ENCODE data around the gene PDGFC.

PDGFC gene, protein sequence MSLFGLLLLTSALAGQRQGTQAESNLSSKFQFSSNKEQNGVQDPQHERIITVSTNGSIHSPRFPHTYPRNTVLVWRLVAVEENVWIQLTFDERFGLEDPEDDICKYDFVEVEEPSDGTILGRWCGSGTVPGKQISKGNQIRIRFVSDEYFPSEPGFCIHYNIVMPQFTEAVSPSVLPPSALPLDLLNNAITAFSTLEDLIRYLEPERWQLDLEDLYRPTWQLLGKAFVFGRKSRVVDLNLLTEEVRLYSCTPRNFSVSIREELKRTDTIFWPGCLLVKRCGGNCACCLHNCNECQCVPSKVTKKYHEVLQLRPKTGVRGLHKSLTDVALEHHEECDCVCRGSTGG

DNA sequence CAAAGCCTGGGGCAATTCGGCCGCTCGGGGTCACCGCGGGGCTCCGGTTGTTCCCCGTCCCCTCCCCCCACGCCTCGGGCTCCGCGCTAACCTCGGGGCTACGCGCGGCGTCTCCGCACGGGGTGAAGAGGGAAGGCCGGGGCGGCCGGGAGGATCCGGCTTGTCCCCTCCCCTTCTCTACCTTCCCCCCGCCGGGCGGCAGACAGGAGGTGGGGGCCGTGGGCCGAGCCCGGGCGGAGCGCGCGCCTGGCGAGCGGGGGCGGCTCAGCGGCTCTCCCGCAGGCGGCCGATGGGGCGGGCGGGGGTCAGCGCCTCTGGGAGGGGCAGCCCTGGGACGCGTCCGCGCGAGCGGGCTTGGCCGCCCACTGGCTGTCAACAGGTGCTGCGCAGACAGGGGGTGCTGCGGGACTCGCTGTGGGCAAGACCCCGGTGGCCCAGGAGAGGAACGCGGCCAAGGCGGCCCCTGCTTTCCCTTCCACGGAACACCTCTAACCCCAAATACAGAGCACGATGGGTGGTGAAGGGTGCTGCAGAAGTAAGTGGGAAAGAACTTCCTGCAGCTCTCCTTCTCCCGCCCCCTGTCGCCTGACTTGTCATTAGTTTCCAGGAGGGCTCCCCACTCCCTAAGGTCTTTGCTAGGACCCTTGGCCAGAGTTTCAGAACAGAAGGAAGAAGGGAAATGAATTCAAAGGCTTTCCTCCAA is at the start of gene PDGFC:
Gene PDGFC (minus strand): TSS at position 124 of the 703 bp plus-strand sequence. CDS start 896 bp downstream, outside the sequence.
- H3K27ac ChIP-seq (ENCODE audit: low read length) = no peak within 1 kb of the TSS
- H3K27me3 ChIP-seq (ENCODE audit: insufficient read depth, low read length) = peaks cover 35% of the 10 kb centered on the region
- H3K4me1 ChIP-seq (ENCODE audit: insufficient read depth, low read length) = peaks cover 16% of the 10 kb centered on the region; the same call in 1 of the 2 replicates
- H3K9ac ChIP-seq (ENCODE audit: low read depth, low read length) = peak within 1 kb of the TSS; percentile 65; the same call in 1 of the 2 replicates
- no peaks in the 10 kb centered on the region for H3K9me3 ChIP-seq (ENCODE audit: insufficient read depth, low read depth, low read length)
- H3K4me3 ChIP-seq (ENCODE audit: low read length) = peak within 1 kb of the TSS; percentile 75
- no peaks in the 10 kb centered on the region for H3K36me3 ChIP-seq (ENCODE audit: insufficient read depth, low read depth, low read length)

DNA sequence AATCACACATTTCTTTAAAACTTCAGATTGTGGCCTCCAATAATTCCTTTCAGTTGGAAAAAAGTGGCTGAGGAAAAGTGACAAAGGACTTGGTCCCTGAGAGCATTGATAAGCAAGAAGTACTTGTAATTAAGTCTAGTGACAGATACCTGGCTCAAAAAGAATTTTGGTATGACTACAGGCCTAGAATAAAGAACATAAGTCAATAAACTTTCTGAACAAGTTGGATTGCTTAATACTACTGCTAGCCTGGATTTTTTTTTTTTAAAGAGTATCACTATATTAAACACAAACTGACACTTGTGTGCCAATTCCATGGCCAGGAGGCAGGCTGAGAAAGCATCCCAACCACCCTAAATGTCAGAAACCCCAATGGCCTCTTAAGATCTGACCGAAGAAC is 49.3 kb upstream of the PDGFC start:
- Histone ChIP-seq H3K36me3 (ENCODE audit: insufficient read depth, low read depth, low read length) (no peaks in the 10 kb centered on the region), H3K27ac (ENCODE audit: low read length) (no peak overlapping the region), H3K27me3 (ENCODE audit: insufficient read depth, low read length) (no peaks in the 10 kb centered on the region), H3K4me1 (ENCODE audit: insufficient read depth, low read length) (no peaks in the 10 kb centered on the region), H3K4me3 (ENCODE audit: low read length) (no peak overlapping the region), H3K9me3 (ENCODE audit: insufficient read depth, low read depth, low read length) (no peaks in the 10 kb centered on the region), H3K9ac (ENCODE audit: low read depth, low read length) (no peak overlapping the region)

DNA sequence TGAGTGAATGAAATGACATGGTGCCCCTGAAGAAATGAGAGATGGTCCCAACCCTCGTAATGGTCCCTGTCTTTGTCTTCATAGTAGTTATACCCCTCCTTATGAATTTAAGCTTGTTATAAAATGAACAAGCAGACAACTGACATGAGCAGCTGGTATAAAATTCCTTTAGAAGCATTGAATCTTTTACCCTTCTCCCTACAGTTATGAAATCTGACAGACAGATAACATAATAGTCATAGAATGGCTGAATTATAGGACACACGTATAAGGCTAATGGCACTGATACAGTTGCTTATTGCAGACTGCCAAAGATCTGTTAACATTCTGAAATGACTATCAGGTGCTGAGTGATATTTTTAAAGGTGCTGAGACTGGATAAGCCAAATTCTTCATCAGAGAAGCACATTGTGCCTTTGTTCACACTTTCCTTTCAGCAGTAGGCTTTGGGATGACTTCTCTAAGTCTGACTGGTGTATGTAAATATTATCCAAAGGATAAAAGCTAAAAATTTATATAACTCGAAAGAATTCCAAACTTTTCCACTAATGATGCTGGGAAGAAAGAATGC is 47.4 kb upstream of the PDGFC start:
- Histone ChIP-seq H3K27ac (ENCODE audit: low read length) (no peak overlapping the region), H3K4me3 (ENCODE audit: low read length) (no peak overlapping the region), H3K9ac (ENCODE audit: low read depth, low read length) (no peak overlapping the region), H3K9me3 (ENCODE audit: insufficient read depth, low read depth, low read length) (no peaks in the 10 kb centered on the region), H3K4me1 (ENCODE audit: insufficient read depth, low read length) (peaks cover 10% of the 10 kb centered on the region), H3K27me3 (ENCODE audit: insufficient read depth, low read length) (no peaks in the 10 kb centered on the region), H3K36me3 (ENCODE audit: insufficient read depth, low read depth, low read length) (no peaks in the 10 kb centered on the region)

DNA sequence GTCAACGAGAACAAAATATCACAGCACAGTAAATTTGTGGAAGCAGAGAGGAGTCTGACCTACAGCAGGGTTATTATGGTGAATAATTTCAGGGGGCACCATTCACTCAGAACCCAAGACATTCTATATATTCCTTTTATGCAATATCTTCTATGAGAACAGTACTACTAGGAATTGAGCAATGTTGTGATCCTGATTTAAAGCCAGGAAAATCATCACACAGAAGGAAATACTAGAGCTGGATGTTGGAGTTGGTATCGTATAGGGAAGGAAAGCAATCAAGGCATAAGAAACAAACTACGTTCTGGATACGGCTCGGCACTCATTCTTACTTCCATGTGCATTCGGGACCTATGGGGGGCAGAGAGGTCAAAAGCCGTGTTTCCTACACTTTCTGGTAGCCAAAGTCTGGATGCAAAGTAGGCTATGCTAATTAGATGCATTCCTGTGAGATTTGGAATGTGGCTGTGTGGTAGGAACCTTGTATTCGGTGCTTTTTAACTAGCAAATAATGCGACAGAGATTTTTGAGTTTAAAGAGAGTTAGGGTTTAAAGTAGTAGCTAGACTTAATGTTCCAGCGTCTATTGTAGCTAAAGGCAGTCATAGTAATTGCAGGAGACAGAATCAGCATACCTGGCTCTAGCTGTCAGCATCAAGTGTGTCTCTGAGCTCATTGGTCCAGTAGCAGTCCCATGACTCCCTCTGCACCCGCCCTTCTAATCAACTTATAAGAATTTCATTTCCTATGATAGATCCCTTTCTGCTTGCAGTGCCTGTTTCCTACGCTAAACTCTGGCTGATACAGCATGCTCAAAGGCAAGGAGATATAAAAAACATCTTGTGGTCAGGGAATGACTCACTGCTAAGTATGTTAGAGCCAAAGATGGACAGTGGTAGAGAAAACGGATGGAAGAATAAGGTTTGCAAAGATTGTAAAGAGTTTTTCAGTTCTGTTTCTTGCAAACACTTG is 43.3 kb upstream of the PDGFC start:
- Histone ChIP-seq H3K27me3 (ENCODE audit: insufficient read depth, low read length) (no peaks in the 10 kb centered on the region), H3K27ac (ENCODE audit: low read length) (no peak overlapping the region), H3K9ac (ENCODE audit: low read depth, low read length) (no peak overlapping the region), H3K4me1 (ENCODE audit: insufficient read depth, low read length) (peaks cover 10% of the 10 kb centered on the region), H3K4me3 (ENCODE audit: low read length) (peak overlapping the region; percentile 39; the same call in 1 of the 2 replicates), H3K36me3 (ENCODE audit: insufficient read depth, low read depth, low read length) (no peaks in the 10 kb centered on the region), H3K9me3 (ENCODE audit: insufficient read depth, low read depth, low read length) (no peaks in the 10 kb centered on the region)

DNA sequence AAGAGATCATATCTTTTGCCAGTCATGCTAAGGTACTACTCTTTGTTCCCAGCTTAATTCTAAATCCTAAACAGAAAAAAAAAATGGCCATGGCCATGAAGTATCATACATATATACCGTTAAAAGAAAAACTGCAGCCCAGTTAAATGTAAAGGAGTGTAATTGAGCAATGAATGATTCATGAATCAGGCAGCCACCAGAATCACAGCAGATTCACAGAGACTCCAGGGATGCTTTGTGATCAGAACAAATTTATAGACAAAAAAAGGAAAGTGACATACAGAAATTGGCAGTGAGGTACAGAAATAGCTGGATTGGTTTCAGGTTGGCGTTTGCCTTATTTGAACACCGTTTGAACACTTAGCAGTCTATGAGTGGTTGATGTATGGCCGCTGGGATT is 42.1 kb upstream of the PDGFC start:
- H3K27ac ChIP-seq (ENCODE audit: low read length) = no peak overlapping the region
- H3K4me1 ChIP-seq (ENCODE audit: insufficient read depth, low read length) = peaks cover 10% of the 10 kb centered on the region
- no peak overlapping the region for H3K4me3 ChIP-seq (ENCODE audit: low read length)
- H3K9me3 ChIP-seq (ENCODE audit: insufficient read depth, low read depth, low read length) = no peaks in the 10 kb centered on the region
- H3K27me3 ChIP-seq (ENCODE audit: insufficient read depth, low read length) = no peaks in the 10 kb centered on the region
- no peaks in the 10 kb centered on the region for H3K36me3 ChIP-seq (ENCODE audit: insufficient read depth, low read depth, low read length)
- no peak overlapping the region for H3K9ac ChIP-seq (ENCODE audit: low read depth, low read length)

DNA sequence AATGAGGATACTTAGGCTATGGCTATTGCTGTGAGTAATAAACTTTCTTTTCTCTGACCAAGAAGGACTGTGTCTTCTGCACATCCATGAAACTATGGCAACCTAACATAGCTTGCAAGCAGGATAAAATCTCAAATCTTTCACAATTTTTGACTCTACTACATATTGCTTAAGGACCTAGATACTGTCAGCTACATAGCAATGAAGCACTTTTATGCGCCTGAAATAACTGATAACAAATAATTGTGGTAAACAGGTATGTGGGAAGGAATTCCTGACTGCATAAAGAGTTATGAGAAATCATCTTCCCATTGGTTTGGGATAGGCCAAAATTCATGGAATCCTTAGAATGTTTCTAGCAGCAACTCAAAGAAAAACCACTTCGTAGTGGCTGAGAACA is 41.2 kb upstream of the PDGFC start:
- Histone ChIP-seq H3K27me3 (ENCODE audit: insufficient read depth, low read length) (no peaks in the 10 kb centered on the region), H3K36me3 (ENCODE audit: insufficient read depth, low read depth, low read length) (no peaks in the 10 kb centered on the region), H3K4me1 (ENCODE audit: insufficient read depth, low read length) (peaks cover 10% of the 10 kb centered on the region), H3K27ac (ENCODE audit: low read length) (no peak overlapping the region), H3K9me3 (ENCODE audit: insufficient read depth, low read depth, low read length) (no peaks in the 10 kb centered on the region), H3K9ac (ENCODE audit: low read depth, low read length) (no peak overlapping the region), H3K4me3 (ENCODE audit: low read length) (no peak overlapping the region)

DNA sequence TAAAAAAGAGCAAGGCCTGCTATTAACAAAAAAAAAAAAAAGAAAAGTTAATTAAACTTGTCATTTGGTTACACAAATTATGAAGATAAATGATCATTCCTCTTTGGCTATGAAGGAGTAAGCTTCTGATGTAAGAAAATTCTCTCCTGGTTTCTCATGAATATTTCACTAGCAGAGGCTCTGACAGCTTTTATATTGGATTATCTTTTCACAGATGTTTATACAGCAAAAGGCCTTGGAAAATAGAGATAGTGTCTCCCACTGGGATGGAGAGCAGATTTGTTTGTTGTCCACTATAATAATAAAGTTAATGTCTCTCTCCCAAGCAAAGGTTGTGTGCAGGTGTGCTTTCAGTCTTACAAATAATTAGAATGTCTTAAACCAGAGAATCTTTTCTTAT is 40.7 kb upstream of the PDGFC start:
- no peaks in the 10 kb centered on the region for H3K36me3 ChIP-seq (ENCODE audit: insufficient read depth, low read depth, low read length)
- no peak overlapping the region for H3K27ac ChIP-seq (ENCODE audit: low read length)
- no peaks in the 10 kb centered on the region for H3K9me3 ChIP-seq (ENCODE audit: insufficient read depth, low read depth, low read length)
- no peak overlapping the region for H3K4me3 ChIP-seq (ENCODE audit: low read length)
- no peaks in the 10 kb centered on the region for H3K27me3 ChIP-seq (ENCODE audit: insufficient read depth, low read length)
- peaks cover 10% of the 10 kb centered on the region for H3K4me1 ChIP-seq (ENCODE audit: insufficient read depth, low read length)
- no peak overlapping the region for H3K9ac ChIP-seq (ENCODE audit: low read depth, low read length)

DNA sequence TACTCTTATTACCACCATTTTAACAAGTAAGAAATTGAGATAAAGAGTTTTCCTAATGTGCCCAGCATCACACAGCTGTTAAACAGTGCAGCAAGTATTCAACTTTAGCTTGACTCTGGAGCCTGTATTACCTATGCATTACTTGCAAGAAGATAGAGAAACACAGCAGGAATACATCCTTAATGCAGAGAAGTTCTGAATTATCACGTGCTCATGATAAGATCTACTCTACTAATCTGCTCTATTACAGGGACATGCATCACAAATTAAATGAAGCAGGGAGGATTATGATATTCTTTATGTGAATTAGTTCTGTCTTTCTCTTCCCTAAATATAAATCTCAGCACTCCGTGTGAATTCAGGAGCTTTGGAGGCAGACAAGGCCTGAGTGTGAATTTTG is 39.0 kb upstream of the PDGFC start:
- no peak overlapping the region for H3K9ac ChIP-seq (ENCODE audit: low read depth, low read length)
- H3K4me1 ChIP-seq (ENCODE audit: insufficient read depth, low read length) = peaks cover 10% of the 10 kb centered on the region
- H3K27me3 ChIP-seq (ENCODE audit: insufficient read depth, low read length) = no peaks in the 10 kb centered on the region
- no peaks in the 10 kb centered on the region for H3K36me3 ChIP-seq (ENCODE audit: insufficient read depth, low read depth, low read length)
- no peaks in the 10 kb centered on the region for H3K9me3 ChIP-seq (ENCODE audit: insufficient read depth, low read depth, low read length)
- no peak overlapping the region for H3K4me3 ChIP-seq (ENCODE audit: low read length)
- no peak overlapping the region for H3K27ac ChIP-seq (ENCODE audit: low read length)

DNA sequence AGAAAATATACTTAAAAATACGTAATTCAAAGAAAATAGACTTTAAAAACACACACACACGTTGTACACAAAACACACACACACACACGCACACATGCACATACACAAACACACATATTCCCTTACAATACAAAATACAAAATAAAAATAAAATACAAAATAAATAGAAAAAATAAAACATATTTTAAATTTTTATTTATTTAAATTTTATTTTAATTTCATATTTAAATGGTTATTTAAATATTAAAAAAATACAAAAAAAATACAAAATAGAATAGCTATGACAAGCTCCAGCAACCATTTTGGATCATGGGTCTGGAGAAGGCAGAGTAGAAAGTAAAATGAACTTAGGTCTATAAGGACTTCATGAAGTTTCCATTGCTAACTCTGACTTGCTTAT is 34.2 kb upstream of the PDGFC start:
- no peaks in the 10 kb centered on the region for H3K9me3 ChIP-seq (ENCODE audit: insufficient read depth, low read depth, low read length)
- H3K4me1 ChIP-seq (ENCODE audit: insufficient read depth, low read length) = no peaks in the 10 kb centered on the region
- no peaks in the 10 kb centered on the region for H3K36me3 ChIP-seq (ENCODE audit: insufficient read depth, low read depth, low read length)
- no peak overlapping the region for H3K4me3 ChIP-seq (ENCODE audit: low read length)
- no peak overlapping the region for H3K9ac ChIP-seq (ENCODE audit: low read depth, low read length)
- H3K27me3 ChIP-seq (ENCODE audit: insufficient read depth, low read length) = no peaks in the 10 kb centered on the region
- no peak overlapping the region for H3K27ac ChIP-seq (ENCODE audit: low read length)

DNA sequence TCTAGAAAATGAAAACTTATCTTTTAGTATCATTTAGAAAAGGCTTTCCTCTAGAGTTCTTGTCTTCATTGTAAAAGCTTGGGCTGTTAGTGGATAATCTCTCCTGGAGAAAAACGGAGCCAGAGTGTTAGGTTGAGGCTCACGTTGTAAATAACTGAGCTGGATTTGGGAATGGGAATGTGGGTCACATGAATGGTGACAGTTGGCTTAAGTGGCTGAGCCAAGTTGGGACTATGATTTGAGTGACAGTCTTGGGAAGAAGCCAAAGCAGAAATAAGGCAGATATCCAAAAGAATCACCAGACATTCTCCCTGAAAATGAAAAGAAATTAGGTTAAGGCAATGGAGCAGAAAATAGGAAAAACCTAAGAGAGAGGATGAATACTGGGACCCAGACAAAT is 33.6 kb upstream of the PDGFC start:
- H3K4me1 ChIP-seq (ENCODE audit: insufficient read depth, low read length) = no peaks in the 10 kb centered on the region
- H3K27me3 ChIP-seq (ENCODE audit: insufficient read depth, low read length) = no peaks in the 10 kb centered on the region
- no peaks in the 10 kb centered on the region for H3K9me3 ChIP-seq (ENCODE audit: insufficient read depth, low read depth, low read length)
- no peak overlapping the region for H3K4me3 ChIP-seq (ENCODE audit: low read length)
- no peaks in the 10 kb centered on the region for H3K36me3 ChIP-seq (ENCODE audit: insufficient read depth, low read depth, low read length)
- H3K9ac ChIP-seq (ENCODE audit: low read depth, low read length) = no peak overlapping the region
- no peak overlapping the region for H3K27ac ChIP-seq (ENCODE audit: low read length)

Measured in iPS-20b (cell line).